ENCODE measurements around the gene SEPTIN6.
"Not testable (repeated sequence)": the region's sequence is repeated elsewhere in the genome, so short reads cannot be mapped to it uniquely, and the experiment has no call there.

Gene SEPTIN6

DNA sequence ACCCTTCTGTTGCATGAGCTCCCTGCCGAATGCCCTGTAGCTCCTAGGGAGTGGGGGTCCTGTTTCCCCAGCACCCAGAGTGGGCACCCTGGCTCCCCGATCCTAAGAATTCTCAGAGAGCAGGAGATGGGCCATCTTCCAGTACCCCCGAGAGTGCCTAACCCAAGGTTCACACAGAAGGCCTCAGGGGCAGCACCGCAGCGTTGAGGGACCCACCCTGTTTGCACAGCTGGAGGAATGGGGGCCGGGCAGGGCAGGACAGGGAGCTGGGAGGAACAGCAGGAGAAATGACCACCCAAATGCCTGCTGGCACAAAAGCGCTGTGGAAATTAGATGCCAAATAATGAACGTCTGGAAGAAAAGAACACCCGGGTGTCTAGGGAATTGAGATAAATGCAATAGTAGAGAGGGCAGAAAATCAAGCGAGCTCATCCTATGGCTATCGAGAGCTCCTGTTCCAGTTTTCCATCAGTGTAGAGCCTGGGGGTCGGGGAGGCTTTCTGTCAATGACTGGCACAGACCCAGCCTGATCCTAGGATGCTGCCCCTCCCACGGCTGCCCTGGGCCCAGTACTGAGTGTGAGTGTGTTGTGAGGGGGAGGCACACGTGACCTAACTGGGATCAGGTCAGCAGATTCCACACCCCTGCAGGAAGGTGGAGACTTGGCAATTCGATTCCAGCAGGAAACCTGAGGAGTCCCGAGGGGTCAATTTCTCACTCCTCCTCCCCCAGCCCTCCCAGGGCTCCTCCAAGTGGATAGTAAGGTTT, 25.7 kb downstream of the SEPTIN6 start:
- TF ChIP-seq, protein P1, sequence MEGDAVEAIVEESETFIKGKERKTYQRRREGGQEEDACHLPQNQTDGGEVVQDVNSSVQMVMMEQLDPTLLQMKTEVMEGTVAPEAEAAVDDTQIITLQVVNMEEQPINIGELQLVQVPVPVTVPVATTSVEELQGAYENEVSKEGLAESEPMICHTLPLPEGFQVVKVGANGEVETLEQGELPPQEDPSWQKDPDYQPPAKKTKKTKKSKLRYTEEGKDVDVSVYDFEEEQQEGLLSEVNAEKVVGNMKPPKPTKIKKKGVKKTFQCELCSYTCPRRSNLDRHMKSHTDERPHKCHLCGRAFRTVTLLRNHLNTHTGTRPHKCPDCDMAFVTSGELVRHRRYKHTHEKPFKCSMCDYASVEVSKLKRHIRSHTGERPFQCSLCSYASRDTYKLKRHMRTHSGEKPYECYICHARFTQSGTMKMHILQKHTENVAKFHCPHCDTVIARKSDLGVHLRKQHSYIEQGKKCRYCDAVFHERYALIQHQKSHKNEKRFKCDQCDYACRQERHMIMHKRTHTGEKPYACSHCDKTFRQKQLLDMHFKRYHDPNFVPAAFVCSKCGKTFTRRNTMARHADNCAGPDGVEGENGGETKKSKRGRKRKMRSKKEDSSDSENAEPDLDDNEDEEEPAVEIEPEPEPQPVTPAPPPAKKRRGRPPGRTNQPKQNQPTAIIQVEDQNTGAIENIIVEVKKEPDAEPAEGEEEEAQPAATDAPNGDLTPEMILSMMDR (IDR thresholded peaks at IDR 0.05; ENCODE audit: low read depth, low read length): no peak
- no peak overlapping the region for H3K4me3 ChIP-seq (ENCODE audit: low read depth, low read length)

GRCh38 chrX:119664877-119665276, 28.1 kb downstream of the SEPTIN6 start:
- H3K4me3 ChIP-seq (ENCODE audit: low read depth, low read length): not testable (repeated sequence)

DNA sequence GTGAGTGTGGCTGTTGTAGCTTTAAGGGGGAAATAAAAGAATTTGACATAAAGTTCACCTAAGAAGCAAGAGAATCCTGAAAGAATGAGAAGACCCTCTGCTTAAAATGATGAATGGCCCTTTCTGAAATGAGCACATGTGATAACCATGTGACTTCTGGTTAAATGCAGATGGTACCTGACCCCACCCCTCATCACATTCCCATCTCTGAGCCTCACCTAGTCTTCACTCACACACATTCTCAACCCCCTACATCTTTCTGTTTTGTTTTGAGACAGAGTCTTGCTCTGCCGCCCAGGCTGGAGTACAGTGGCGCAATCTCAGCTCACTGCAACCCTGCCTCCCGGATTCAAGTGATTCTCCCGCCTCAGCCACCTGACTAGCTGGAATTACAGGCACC, 31.5 kb downstream of the SEPTIN6 start:
- H3K4me3 ChIP-seq (ENCODE audit: low read depth, low read length): no peak overlapping the region
- TF ChIP-seq, protein P1 (IDR thresholded peaks at IDR 0.05; ENCODE audit: low read depth, low read length): no peak

- TF ChIP-seq, protein P1 (IDR thresholded peaks at IDR 0.05; ENCODE audit: low read depth, low read length): no peak
- no peak overlapping the region for H3K4me3 ChIP-seq (ENCODE audit: low read depth, low read length)
These were observed 33.4 kb downstream of the SEPTIN6 start for GRCh38 chrX:119659522-119659921.

- no peak overlapping the region for H3K4me3 ChIP-seq (ENCODE audit: low read depth, low read length)
- TF ChIP-seq, protein P1 (IDR thresholded peaks at IDR 0.05; ENCODE audit: low read depth, low read length): no peak
These were observed 37.8 kb downstream of the SEPTIN6 start for GRCh38 chrX:119655125-119655524.

DNA sequence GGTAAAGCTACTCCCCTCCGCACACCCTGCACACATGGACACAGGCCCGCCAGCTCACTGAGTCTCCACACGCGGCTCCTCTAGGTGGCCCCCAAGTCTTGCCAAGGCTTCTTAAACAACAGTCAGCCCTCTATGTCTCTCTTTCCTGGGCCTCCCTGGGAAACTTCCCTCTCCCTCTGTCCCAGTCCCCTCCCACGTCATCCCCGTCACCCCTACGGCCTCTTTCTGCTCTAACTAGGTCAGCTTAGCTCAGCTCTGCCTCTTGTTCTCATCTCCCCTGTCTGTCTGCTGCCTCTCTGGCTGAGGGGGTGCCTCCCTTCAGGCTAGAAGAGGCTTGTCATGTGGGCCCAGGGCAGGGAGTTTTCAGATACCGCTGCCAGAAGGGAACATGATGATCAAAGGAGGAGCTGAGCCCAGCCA, 38.8 kb downstream of the SEPTIN6 start:
- TF ChIP-seq, protein P1 (IDR thresholded peaks at IDR 0.05; ENCODE audit: low read depth, low read length): no peak
- no peak overlapping the region for H3K4me3 ChIP-seq (ENCODE audit: low read depth, low read length)

DNA sequence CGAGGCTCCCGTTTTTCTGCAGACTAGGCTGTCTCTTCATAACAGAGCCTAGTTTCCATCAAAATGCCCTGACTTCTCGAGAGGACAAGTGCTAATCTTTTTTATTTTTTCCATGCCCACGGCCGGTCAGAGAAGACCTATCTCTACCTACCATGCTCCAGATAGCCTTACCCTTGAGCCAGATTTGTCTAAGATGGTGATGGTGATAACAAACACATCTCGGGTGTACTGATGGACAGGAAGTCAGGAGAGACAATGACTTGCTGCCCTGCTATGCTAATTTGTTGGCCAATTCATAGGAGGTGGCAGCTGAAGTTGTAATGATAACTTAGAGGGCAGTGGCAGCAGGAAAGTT, 44.6 kb downstream of the SEPTIN6 start:
- H3K4me3 ChIP-seq (ENCODE audit: low read depth, low read length): no peak overlapping the region

More for the DNA sequence above, 44.6 kb downstream of the SEPTIN6 start:
- TF ChIP-seq, protein P1 (IDR thresholded peaks at IDR 0.05; ENCODE audit: low read depth, low read length): no peak

All from WI38 (cell line).